Spleen (tissue), 7 donors: ENCODE data around the gene TBL1X.

Source experiments
- CTCF ChIP-seq, 11 experiments: fragments of 200-600 bp in 7 of 11; fragments of 450-650 bp in 4 of 11; sonication (generic) in 4 of 11; IDR thresholded peaks in 8 of 11; conservative IDR thresholded peaks in 3 of 11; 1 replicate in 7 of 11; 2 replicates in 4 of 11; pipeline versions ENCODE4 v1.4.0 to v1.8.0; 2016 to 2021; ENCODE audit warnings: antibody characterized with exemption in 11 of 11, inconsistent platforms in 4 of 11, mild to moderate bottlenecking in 1 of 11
- POLR2AphosphoS5 ChIP-seq, 3 donors: sonication (generic); formaldehyde crosslinking; IDR thresholded peaks; one replicate each; pipeline ENCODE4 v1.5.1; 2017; ENCODE audit warnings: antibody characterized with exemption in 3 of 3
- donor health status: DM: no; HTN: no; CAD: no; lungs with moderate emphysema.
- donor health status: DM: no; HTN: no; CAD: no.
- donor health status: DM: no; HTN: no; CAD: no.

GRCh38 chrX:9614016-9614415 is 149.2 kb downstream of the TBL1X start:
- TF ChIP-seq CTCF (IDR thresholded peaks at IDR 0.05 in 8 of 11, conservative IDR thresholded peaks at IDR 0.05 in 3 of 11) (no peak), POLR2AphosphoS5 (IDR thresholded peaks at IDR 0.05) (no peak)
